Aorta (tissue), 5 donors: Measurements from ENCODE around the gene ATOSB. TPM values are rescaled to one million over a fixed set of nuclear protein-coding genes. Genes with fewer than 3 reads are reported as not detected.
A peak's percentile ranks its signal among the peaks of the same experiment; 100 is the strongest.

ENCODE experiments used
- ATAC-seq: fragments of 200-7000 bp; cut with Tn5 transposase; one replicate; pipeline ENCODE4 v1.9.1; 2022; ENCODE audit warnings: moderate library complexity; ENCODE audit not compliant: low FRiP score
- DNase-seq, 2 donors: peaks; one replicate each; pipeline ENCODE4 v3.0.0-alpha.2; 2020
- H3K27ac ChIP-seq, 2 donors: one replicate each; pipeline ENCODE4 v1.5.1; 2013; ENCODE audit warnings: low read length in 2 of 2, mild to moderate bottlenecking in 2 of 2, moderate library complexity in 2 of 2, control low read depth in 1 of 2, inconsistent platforms in 1 of 2, low read depth in 1 of 2
- H3K27me3 ChIP-seq, 2 donors: one replicate each; pipeline ENCODE4 v1.6.1; 2013; ENCODE audit warnings: control low read depth in 1 of 2, low read length in 1 of 2, mild to moderate bottlenecking in 1 of 2, moderate library complexity in 1 of 2; ENCODE audit not compliant: insufficient read depth in 2 of 2, control insufficient read depth in 1 of 2
- H3K36me3 ChIP-seq, 2 donors: one replicate each; pipeline ENCODE4 v1.6.1; 2013; ENCODE audit warnings: control low read depth in 1 of 2, low read length in 1 of 2, mild to moderate bottlenecking in 1 of 2; ENCODE audit not compliant: insufficient read depth in 2 of 2, control insufficient read depth in 1 of 2
- H3K4me1 ChIP-seq, 2 donors: one replicate each; pipeline ENCODE4 v1.6.1; 2013; ENCODE audit warnings: low read length in 2 of 2, control low read depth in 1 of 2, mild to moderate bottlenecking in 1 of 2, moderate library complexity in 1 of 2; ENCODE audit not compliant: insufficient read depth in 2 of 2, control insufficient read depth in 1 of 2
- H3K4me3 ChIP-seq, 2 donors: one replicate each; pipeline ENCODE4 v1.5.1; 2013; ENCODE audit warnings: low read length in 2 of 2, control low read depth in 1 of 2, mild to moderate bottlenecking in 1 of 2
- H3K9me3 ChIP-seq: one replicate; pipeline ENCODE4 v1.6.1; 2013; ENCODE audit warnings: mild to moderate bottlenecking, low read length; ENCODE audit not compliant: control insufficient read depth
- WGBS, 2 donors: extraction: QIAGEN DNeasy Blood & Tissue Kit; methylation state at CpG; one replicate each; pipeline ENCODE4 v1.1.7; 2013; 5-methylcytosine and 5-hydroxymethylcytosine counted together
- intact Hi-C, 2 donors: fragments of 100-400 bp; cut with DNase I; formaldehyde crosslinking; loops; one replicate each; pipeline versions ENCODE4 v1.14.2 to v1.15.0; 2022
- polyA plus RNA-seq, 2 donors: library from polyadenylated mRNA; stranded (reverse); fragments of 200-250 nt; gene quantifications; one replicate each; pipeline ENCODE4 v1.2.3, GENCODE V29; 2013
- total RNA-seq, 2 donors: library from RNA; stranded (reverse); fragmentation: NEBNext Ultra II Directional; extraction: Animal tissue kit (Norgen Biotek cat#: 25700); gene quantifications; one replicate each; pipeline ENCODE4 v1.2.1, GENCODE V29; 2021
- donor health status: healthy with polysubstance abuse.
- donor health status: Bipolar disorder and iron deficiency.
- donor health status: DM: no; HTN: no; CAD: no.
- donor health status: DM: no; HTN: no; CAD: no.
- donor health status: DM: yes; HTN: yes; CAD: no.

Gene ATOSB
- total and polyA plus RNA-seq, 4 donors = 11.8 to 34.0 (median 27.5) TPM

GRCh38 chr9:35079426-35080341, 36.0 kb downstream of the ATOSB start, which contains the start of gene FANCG:
TSS of gene FANCG (minus strand) at chr9:35079942. CDS start at chr9:35079524, 418 bp downstream.
- 0% methylated on average over 67 of the region's 67 CpGs for WGBS, 2 donors
- intact Hi-C loops = loop anchor here in 1 of 2 donors (10.0 kb wide), 1 partner anchor 415 kb away; the partner anchor contains the start of gene CCL27
- H3K27ac ChIP-seq = peak within 1 kb of the TSS in 1 of 2 donors; percentile 37

GRCh38 chr9:35079041-35079425, 36.6 kb downstream of the ATOSB start:
- Histone ChIP-seq H3K27ac (no peak overlapping the region), H3K9me3 (no peaks in the 10 kb centered on the region), H3K27me3 (no peaks in the 10 kb centered on the region), H3K4me3 (peak overlapping the region in 1 of 2 donors; percentile 30), H3K36me3 (no peaks in the 10 kb centered on the region), H3K4me1 (no peaks in the 10 kb centered on the region)
- 2 to 4% methylated on average over 10 of the region's 10 CpGs for WGBS, 2 donors
- ATAC-seq (no peak), DNase-seq (no peak)
- intact Hi-C loops = loop anchor here in 1 of 2 donors (10.0 kb wide), 1 partner anchor 414 kb away; the partner anchor contains the start of gene CCL27

More at GRCh38 chr9:35079426-35080341, 36.0 kb downstream of the ATOSB start, which contains the start of gene FANCG:
- Histone ChIP-seq H3K9me3 (no peaks in the 10 kb centered on the region), H3K36me3 (no peaks in the 10 kb centered on the region), H3K27me3 (no peaks in the 10 kb centered on the region), H3K4me3 (peak within 1 kb of the TSS; percentile 30 to 80), H3K4me1 (no peaks in the 10 kb centered on the region)
- DNase-seq (peak; percentile 95 to 96), ATAC-seq (peak; percentile 98)

- 61 to 62% methylated on average over 4 of the region's 4 CpGs for WGBS, 2 donors
- H3K4me1 ChIP-seq = no peaks in the 10 kb centered on the region
- H3K27ac ChIP-seq = no peak overlapping the region
- no peak for ATAC-seq
- H3K27me3 ChIP-seq = no peaks in the 10 kb centered on the region
- no peak overlapping the region for H3K4me3 ChIP-seq
- no peaks in the 10 kb centered on the region for H3K9me3 ChIP-seq
- intact Hi-C loops = loop anchor here in 1 of 2 donors (10.0 kb wide), 1 partner anchor 413 kb away; the partner anchor contains the start of gene CCL27
- DNase-seq = no peak
- H3K36me3 ChIP-seq = no peaks in the 10 kb centered on the region
Measured at GRCh38 chr9:35078066-35078465, 37.6 kb downstream of the ATOSB start.

GRCh38 chr9:35076848-35077247, 38.8 kb downstream of the ATOSB start:
- H3K4me1 ChIP-seq = no peaks in the 10 kb centered on the region
- no peak overlapping the region for H3K27ac ChIP-seq
- no peak overlapping the region for H3K4me3 ChIP-seq
- ATAC-seq (no peak), DNase-seq (no peak)
- no peaks in the 10 kb centered on the region for H3K9me3 ChIP-seq
- H3K27me3 ChIP-seq = no peaks in the 10 kb centered on the region
- WGBS, 2 donors = 86 to 95% methylated on average over 4 of the region's 4 CpGs
- intact Hi-C loops = loop anchor here in 1 of 2 donors (10.0 kb wide), 1 partner anchor 412 kb away; the partner anchor contains the start of gene CCL27
- H3K36me3 ChIP-seq = no peaks in the 10 kb centered on the region

- Histone ChIP-seq H3K4me3 (no peak overlapping the region), H3K36me3 (no peaks in the 10 kb centered on the region), H3K27ac (no peak overlapping the region), H3K9me3 (no peaks in the 10 kb centered on the region), H3K27me3 (no peaks in the 10 kb centered on the region), H3K4me1 (peaks cover 0 to 2% of the 10 kb centered on the region in 2 donors)
- WGBS, 2 donors = 97% methylated on average over 4 of the region's 4 CpGs
- intact Hi-C loops = loop anchor here in 1 of 2 donors (10.0 kb wide), 1 partner anchor 411 kb away; the partner anchor contains the start of gene CCL27
- DNase-seq = no peak
- ATAC-seq = no peak
Measured at GRCh38 chr9:35075358-35075757, 40.3 kb downstream of the ATOSB start.

GRCh38 chr9:35074791-35075190, 40.9 kb downstream of the ATOSB start:
- Histone ChIP-seq H3K4me3 (no peak overlapping the region), H3K4me1 (peaks cover 0 to 4% of the 10 kb centered on the region in 2 donors), H3K27me3 (no peaks in the 10 kb centered on the region), H3K27ac (no peak overlapping the region), H3K36me3 (no peaks in the 10 kb centered on the region), H3K9me3 (no peaks in the 10 kb centered on the region)
- 90 to 93% methylated on average over 8 of the region's 8 CpGs for WGBS, 2 donors
- ATAC-seq = no peak
- DNase-seq = no peak
- intact Hi-C loops = loop anchor here (5.0 to 10.0 kb wide), 3 partner anchors 77 to 410 kb away; partner anchors contain the start of gene CCL27 (in 1 of the 2)

GRCh38 chr9:35074141-35074540, 41.5 kb downstream of the ATOSB start:
- WGBS, 2 donors = 92 to 93% methylated on average over 6 of the region's 6 CpGs
- Histone ChIP-seq H3K27me3 (no peaks in the 10 kb centered on the region), H3K27ac (no peak overlapping the region), H3K9me3 (no peaks in the 10 kb centered on the region), H3K36me3 (no peaks in the 10 kb centered on the region), H3K4me1 (peaks cover 0 to 4% of the 10 kb centered on the region in 2 donors), H3K4me3 (no peak overlapping the region)
- ATAC-seq = no peak
- DNase-seq = no peak
- intact Hi-C loops = loop anchor here (5.0 to 10.0 kb wide), 3 partner anchors 77 to 409 kb away; partner anchors contain the start of gene CCL27 (in 1 of the 2)

GRCh38 chr9:35073279-35073612, 42.4 kb downstream of the ATOSB start:
- intact Hi-C loops = loop anchor here (5.0 to 10.0 kb wide), 3 partner anchors 76 to 408 kb away; partner anchors contain the start of gene CCL27 (in 1 of the 2)
- DNase-seq (no peak), ATAC-seq (no peak)
- 86 to 98% methylated on average over 2 of the region's 2 CpGs for WGBS, 2 donors
- Histone ChIP-seq H3K36me3 (no peaks in the 10 kb centered on the region), H3K4me1 (peaks cover 0 to 4% of the 10 kb centered on the region in 2 donors), H3K27ac (no peak overlapping the region), H3K27me3 (no peaks in the 10 kb centered on the region), H3K4me3 (no peak overlapping the region), H3K9me3 (no peaks in the 10 kb centered on the region)
